ENCODE data around the gene PTPRN2.

- no peak for TF ChIP-seq CTCF (IDR thresholded peaks at IDR 0.05)
- TF ChIP-seq EP300 (IDR thresholded peaks at IDR 0.05) = no peak
- no peak for TF ChIP-seq POLR2A (IDR thresholded peaks at IDR 0.05)
Observed at GRCh38 chr7:158602905-158603772, 15.5 kb upstream of the PTPRN2 start.
